Esophagus squamous epithelium (tissue), 5 donors: ENCODE results near the gene SFXN5. TPM values are rescaled to one million over a fixed set of nuclear protein-coding genes. Genes with fewer than 3 reads are reported as not detected.

ENCODE experiments used
- DNase-seq: peaks from one replicate; lab custom pipeline; 2025; lab: John Stamatoyannopoulos, UW
- H3K27ac ChIP-seq, 4 donors: fragments of 200-600 bp; sonication (generic); one replicate each; pipeline ENCODE4 v1.5.1; 2016 to 2019; ENCODE audit warnings: mild to moderate bottlenecking in 1 of 4
- H3K27me3 ChIP-seq, 4 donors: fragments of 200-600 bp; sonication (generic); 1 replicate in 3 of 4; 2 replicates in 1 of 4; pipeline versions ENCODE4 v1.5.1 to v1.6.0; 2017 to 2021; ENCODE audit warnings: antibody characterized with exemption in 1 of 4
- H3K36me3 ChIP-seq, 3 donors: fragments of 200-600 bp; sonication (generic); one replicate each; pipeline ENCODE4 v1.5.1; 2016 to 2019
- H3K4me1 ChIP-seq, 3 donors: fragments of 200-600 bp; sonication (generic); one replicate each; pipeline ENCODE4 v1.5.1; 2017 to 2019
- H3K4me3 ChIP-seq, 4 donors: fragments of 200-600 bp; sonication (generic); 1 replicate in 3 of 4; 2 replicates in 1 of 4; pipeline ENCODE4 v1.5.1; 2016 to 2019; ENCODE audit warnings: mild to moderate bottlenecking in 2 of 4, moderate library complexity in 1 of 4
- H3K9me3 ChIP-seq, 3 donors: fragments of 200-600 bp; sonication (generic); one replicate each; pipeline ENCODE4 v1.5.1; 2016 to 2019
- POLR2A ChIP-seq, 4 donors: fragments of 450-650 bp; IDR thresholded peaks; one replicate each; pipeline ENCODE4 v1.6.1; 2017; ENCODE audit warnings: antibody characterized with exemption in 4 of 4, mild to moderate bottlenecking in 4 of 4, moderate library complexity in 3 of 4
- WGBS, 2 donors: methylation state at CpG; one replicate each; pipeline ENCODE4 v1.1.5; 2018; 5-methylcytosine and 5-hydroxymethylcytosine counted together
- intact Hi-C: fragments of 100-400 bp; cut with DNase I; formaldehyde crosslinking; loops from one replicate; pipeline ENCODE4 v1.15.0; 2022
- total RNA-seq, 4 donors: library from RNA; depleted of rRNA; stranded (reverse); fragments of >200 nt; gene quantifications; one replicate each; pipeline ENCODE4 v1.1.0, GENCODE V29; 2016
- TF ChIP-seq, protein P1 (sequence below), 6 experiments: fragments of 450-650 bp in 4 of 6; fragments of 200-600 bp in 2 of 6; sonication (generic) in 2 of 6; IDR thresholded peaks; one replicate each; pipeline ENCODE4 v1.5.1; 2016 to 2019; ENCODE audit warnings: antibody characterized with exemption in 6 of 6, mild to moderate bottlenecking in 4 of 6, moderate library complexity in 4 of 6
- donor health status: DM: yes; HTN: yes; CAD: no.

Gene SFXN5
- total RNA-seq, 4 donors from 2014 or later = 4.2 to 16.4 (median 12.7) TPM

DNA sequence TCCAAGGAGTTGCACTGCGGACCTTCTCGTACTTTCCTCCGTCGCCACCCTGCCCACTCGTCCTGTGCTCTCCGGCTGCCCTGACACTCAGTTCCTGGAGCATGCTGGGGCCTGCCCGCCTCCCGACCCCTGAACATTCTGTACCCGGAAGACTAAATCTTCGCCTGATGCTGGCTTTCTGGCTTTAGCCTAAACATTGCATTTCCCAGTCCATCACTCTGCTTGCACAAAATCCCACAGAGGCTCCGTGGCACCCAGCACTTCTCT is 550 bp upstream of the SFXN5 start:
- Histone ChIP-seq H3K27me3 (no peaks in the 10 kb centered on the region), H3K27ac (peak overlapping the region; percentile 86 to 97 (median 94)), H3K9me3 (no peaks in the 10 kb centered on the region), H3K36me3 (peaks cover 0 to 32% (median 0%) of the 10 kb centered on the region in 3 donors), H3K4me3 (peak overlapping the region; percentile 70 to 94 (median 92)), H3K4me1 (peaks cover 15 to 54% (median 27%) of the 10 kb centered on the region in 3 donors)
- intact Hi-C loops = no loop called here
- WGBS, 2 donors = 4 to 11% methylated on average over 9 to 10 of the region's 11 CpGs
- no peak for DNase-seq
- TF ChIP-seq, protein P1, sequence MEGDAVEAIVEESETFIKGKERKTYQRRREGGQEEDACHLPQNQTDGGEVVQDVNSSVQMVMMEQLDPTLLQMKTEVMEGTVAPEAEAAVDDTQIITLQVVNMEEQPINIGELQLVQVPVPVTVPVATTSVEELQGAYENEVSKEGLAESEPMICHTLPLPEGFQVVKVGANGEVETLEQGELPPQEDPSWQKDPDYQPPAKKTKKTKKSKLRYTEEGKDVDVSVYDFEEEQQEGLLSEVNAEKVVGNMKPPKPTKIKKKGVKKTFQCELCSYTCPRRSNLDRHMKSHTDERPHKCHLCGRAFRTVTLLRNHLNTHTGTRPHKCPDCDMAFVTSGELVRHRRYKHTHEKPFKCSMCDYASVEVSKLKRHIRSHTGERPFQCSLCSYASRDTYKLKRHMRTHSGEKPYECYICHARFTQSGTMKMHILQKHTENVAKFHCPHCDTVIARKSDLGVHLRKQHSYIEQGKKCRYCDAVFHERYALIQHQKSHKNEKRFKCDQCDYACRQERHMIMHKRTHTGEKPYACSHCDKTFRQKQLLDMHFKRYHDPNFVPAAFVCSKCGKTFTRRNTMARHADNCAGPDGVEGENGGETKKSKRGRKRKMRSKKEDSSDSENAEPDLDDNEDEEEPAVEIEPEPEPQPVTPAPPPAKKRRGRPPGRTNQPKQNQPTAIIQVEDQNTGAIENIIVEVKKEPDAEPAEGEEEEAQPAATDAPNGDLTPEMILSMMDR (IDR thresholded peaks at IDR 0.05) = no peak
- TF ChIP-seq POLR2A (IDR thresholded peaks at IDR 0.05) = no peak

DNA sequence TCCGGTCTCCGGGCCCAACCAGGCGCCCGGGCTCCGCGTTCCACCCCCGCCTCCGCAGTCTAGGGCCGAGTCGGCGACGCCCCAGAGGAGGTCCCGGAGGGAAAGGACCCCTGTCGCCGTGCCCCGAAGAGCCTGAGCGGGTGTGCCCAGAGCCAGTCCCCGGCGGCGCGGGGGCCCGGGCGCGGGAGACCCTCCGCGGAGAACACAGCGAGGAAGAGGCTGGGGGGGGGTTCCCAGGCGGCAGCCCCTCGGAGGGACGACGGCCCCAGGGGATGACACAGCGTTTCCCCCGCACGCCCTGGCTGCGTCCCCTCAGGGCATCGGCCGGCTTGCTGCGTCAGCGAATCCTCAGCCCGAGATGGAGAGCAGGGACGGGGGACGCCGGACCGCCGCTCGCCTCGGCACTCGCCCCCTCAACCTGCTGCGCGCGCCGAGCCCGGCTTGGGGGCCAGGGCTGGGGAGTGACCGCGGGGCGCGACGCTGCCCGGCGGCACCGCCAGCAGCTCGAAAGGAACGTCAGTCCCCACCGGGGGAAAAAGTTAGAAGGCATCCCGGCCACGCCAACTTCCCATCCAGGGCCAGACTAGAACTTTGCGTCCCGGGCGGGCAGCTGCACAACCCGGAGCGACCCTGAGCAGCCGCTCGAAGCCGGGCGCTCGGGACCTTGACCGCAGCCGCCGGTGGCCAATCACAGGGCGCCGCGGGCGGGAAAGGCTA is 711 bp downstream of the SFXN5 start:
- DNase-seq = no peak
- H3K4me1 ChIP-seq = peaks cover 15 to 52% (median 27%) of the 10 kb centered on the region in 3 donors
- 0% methylated on average over 2 of the region's 83 CpGs; no CpG with 5 or more reads in 1 of the 2 donors for WGBS, 2 donors
- TF ChIP-seq, protein P1 (IDR thresholded peaks at IDR 0.05) = no peak
- TF ChIP-seq POLR2A (IDR thresholded peaks at IDR 0.05) = peak in 2 of 4 donors; percentile 39 to 58
- H3K9me3 ChIP-seq = no peaks in the 10 kb centered on the region
- H3K4me3 ChIP-seq = peak overlapping the region; percentile 70 to 94 (median 92)
- intact Hi-C loops = no loop called here
- H3K27ac ChIP-seq = peak overlapping the region; percentile 86 to 97 (median 94)
- H3K27me3 ChIP-seq = no peaks in the 10 kb centered on the region
- peaks cover 0 to 23% (median 0%) of the 10 kb centered on the region in 3 donors for H3K36me3 ChIP-seq

DNA sequence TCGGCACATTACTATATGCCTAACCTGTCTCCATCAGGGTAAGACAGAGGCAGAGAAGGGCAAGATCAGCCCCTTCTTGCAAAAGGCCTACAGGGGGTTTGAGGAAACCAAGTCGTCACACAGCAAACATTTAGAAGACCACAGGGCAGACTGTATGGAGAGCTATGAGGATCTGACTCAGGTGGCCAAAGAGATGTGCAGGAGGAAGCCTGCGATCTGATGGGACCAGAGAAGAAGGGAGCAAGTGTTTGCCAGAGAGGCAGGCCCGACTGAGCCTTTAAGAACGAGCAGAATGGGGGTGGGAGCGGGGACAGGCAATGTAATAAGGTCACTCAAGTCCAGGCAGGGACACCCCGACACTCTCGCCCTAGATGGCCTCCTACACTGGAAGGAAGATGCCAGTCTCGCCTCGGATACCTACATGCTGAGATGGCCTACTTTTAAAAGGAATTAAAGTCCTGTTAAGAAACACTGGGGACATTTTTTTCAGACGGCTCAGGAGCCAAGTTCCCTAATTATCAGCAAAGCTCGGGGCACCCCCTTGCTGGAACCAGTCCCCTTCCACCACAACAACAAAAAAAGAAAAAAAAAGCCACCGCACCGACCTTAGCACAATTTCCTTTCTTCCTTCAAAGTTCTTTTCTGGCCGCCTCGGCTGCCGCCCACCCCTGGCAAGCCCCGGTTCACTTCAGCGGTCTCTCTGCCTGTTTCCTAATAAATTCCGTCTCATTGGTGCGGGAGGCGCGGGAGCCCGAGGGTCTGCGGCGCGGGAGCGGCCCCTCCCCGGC is 1.5 kb downstream of the SFXN5 start:
- Histone ChIP-seq H3K36me3 (peaks cover 0 to 15% (median 0%) of the 10 kb centered on the region in 3 donors), H3K4me3 (peak overlapping the region; percentile 70 to 94 (median 92)), H3K4me1 (peaks cover 15 to 52% (median 31%) of the 10 kb centered on the region in 3 donors), H3K27ac (peak overlapping the region; percentile 86 to 97 (median 94)), H3K9me3 (no peaks in the 10 kb centered on the region), H3K27me3 (no peaks in the 10 kb centered on the region)
- no peak for TF ChIP-seq POLR2A (IDR thresholded peaks at IDR 0.05)
- TF ChIP-seq, protein P1 (IDR thresholded peaks at IDR 0.05) = no peak
- WGBS, 2 donors = 10 to 23% methylated on average over 14 to 24 of the region's 29 CpGs
- intact Hi-C loops = no loop called here
- no peak for DNase-seq

DNA sequence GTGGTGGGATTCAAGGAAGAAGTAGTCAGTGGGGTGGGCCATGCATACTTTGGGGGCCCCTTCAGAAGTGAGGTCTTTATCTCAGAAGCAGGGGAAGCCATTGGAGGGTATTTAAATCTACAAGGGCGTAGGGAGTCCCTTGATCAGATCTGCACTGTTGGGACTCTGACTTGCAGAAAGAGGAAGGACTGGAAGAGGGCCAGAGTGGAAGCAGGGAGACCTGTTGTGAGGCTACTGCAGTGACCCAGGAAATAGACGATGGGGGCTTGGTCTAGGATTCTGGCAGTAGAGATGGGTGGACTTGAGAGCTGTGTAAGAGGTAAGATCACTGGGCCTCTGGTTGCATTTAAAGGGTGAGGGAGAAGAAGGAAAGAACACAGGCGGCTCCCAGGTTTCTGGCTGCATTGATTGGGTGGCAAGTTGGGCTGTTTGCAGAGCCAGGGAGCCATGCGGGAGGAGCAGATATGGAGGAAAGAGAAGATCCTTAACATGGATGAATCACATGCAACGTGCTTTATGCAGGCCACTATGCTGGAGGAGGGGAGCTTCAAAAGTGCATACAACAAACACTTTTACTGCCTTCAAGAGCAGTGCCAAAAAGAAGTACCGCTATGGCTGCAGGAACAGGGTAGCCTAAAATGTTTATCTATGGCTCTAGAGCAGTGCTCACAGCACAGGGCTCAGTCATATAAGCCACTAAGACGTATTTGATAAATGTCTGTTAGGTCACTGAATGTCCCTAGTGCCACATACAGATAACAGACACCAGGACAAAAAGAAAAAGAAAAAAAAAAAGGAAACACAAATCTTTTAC is 2.3 kb downstream of the SFXN5 start:
- peak overlapping the region in 2 of 4 donors; percentile 86 to 95 for H3K27ac ChIP-seq
- peak overlapping the region in 2 of 4 donors; percentile 94 for H3K4me3 ChIP-seq
- no peaks in the 10 kb centered on the region for H3K9me3 ChIP-seq
- peaks cover 16 to 60% (median 37%) of the 10 kb centered on the region in 3 donors for H3K4me1 ChIP-seq
- H3K36me3 ChIP-seq = peaks cover 0 to 9% (median 0%) of the 10 kb centered on the region in 3 donors
- TF ChIP-seq, protein P1 (IDR thresholded peaks at IDR 0.05) = no peak
- TF ChIP-seq POLR2A (IDR thresholded peaks at IDR 0.05) = no peak
- H3K27me3 ChIP-seq = no peaks in the 10 kb centered on the region
- WGBS, 2 donors = 61 to 66% methylated on average over 7 of the region's 7 CpGs
- intact Hi-C loops = no loop called here
- DNase-seq = no peak
